K562 (cell line): Measurements from ENCODE around the gene PSMB11. TPM values are rescaled to one million over a fixed set of nuclear protein-coding genes. Genes with fewer than 3 reads are reported as not detected.

Source experiments
- CHD2 ChIP-seq: IDR thresholded peaks from 2 replicates; pipeline ENCODE4 v1.6.1; 2011; ENCODE audit warnings: low read depth, low read length
- CLOCK ChIP-seq: fragments of 250-450 bp; sonication (Bioruptor Pico); IDR thresholded peaks from 2 replicates; pipeline ENCODE4 v1.4.0; 2020; ENCODE audit warnings: mild to moderate bottlenecking, moderate library complexity, borderline replicate concordance
- E2F5 ChIP-seq: sonication (generic); formaldehyde crosslinking; IDR thresholded peaks from 2 replicates; pipeline ENCODE4 v1.8.0; 2022; ENCODE audit warnings: mild to moderate bottlenecking, missing genetic modification reagents
- EGR1 ChIP-seq: fragments of 450-650 bp; conservative IDR thresholded peaks from 2 replicates; pipeline ENCODE4 v1.6.1; 2017; ENCODE audit warnings: mild to moderate bottlenecking
- ELK1 ChIP-seq: sonication (generic); formaldehyde crosslinking; IDR thresholded peaks from 2 replicates; pipeline ENCODE4 v1.8.1; 2022; ENCODE audit warnings: missing genetic modification reagents
- EZH2 ChIP-seq: IDR thresholded peaks from 2 replicates; pipeline ENCODE4 v1.6.1; 2012; ENCODE audit warnings: low read depth, mild to moderate bottlenecking, inconsistent platforms, low read length, borderline replicate concordance
- FOXJ3 ChIP-seq: sonication (generic); formaldehyde crosslinking; IDR thresholded peaks from 2 replicates; pipeline ENCODE4 v1.4.0; 2020; ENCODE audit warnings: mild to moderate bottlenecking, missing genetic modification reagents
- GTF3C2 ChIP-seq: IDR thresholded peaks from 3 replicates; pipeline ENCODE4 v1.6.1; 2011; ENCODE audit warnings: borderline replicate concordance, mild to moderate bottlenecking, moderate library complexity; ENCODE audit not compliant: insufficient read length; ENCODE audit errors: extremely low read depth
- HLTF ChIP-seq: fragments of 450-650 bp; IDR thresholded peaks from 2 replicates; pipeline ENCODE4 v1.6.1; 2016
- IRF2 ChIP-seq: sonication (generic); formaldehyde crosslinking; IDR thresholded peaks from 2 replicates; pipeline ENCODE4 v1.8.1; 2022; ENCODE audit warnings: mild to moderate bottlenecking, missing genetic modification reagents
- MED1 ChIP-seq: sonication (generic); formaldehyde crosslinking; IDR thresholded peaks from 2 replicates; pipeline ENCODE4 v1.8.1; 2023; ENCODE audit warnings: missing genetic modification reagents, borderline replicate concordance
- MTA1 ChIP-seq: fragments of 450-650 bp; IDR thresholded peaks from 2 replicates; pipeline ENCODE4 v1.6.1; 2017; ENCODE audit warnings: borderline replicate concordance
- MTA2 ChIP-seq: fragments of 450-650 bp; IDR thresholded peaks from 2 replicates; pipeline ENCODE4 v1.6.1; 2016; ENCODE audit warnings: low read depth
- MTA3 ChIP-seq: fragments of 450-650 bp; formaldehyde crosslinking; IDR thresholded peaks from 2 replicates; pipeline ENCODE4 v1.6.1; 2017; ENCODE audit warnings: mild to moderate bottlenecking, borderline replicate concordance
- NFE2L1 ChIP-seq: fragments of 450-650 bp; IDR thresholded peaks from 2 replicates; pipeline ENCODE4 v1.6.1; 2016; ENCODE audit warnings: missing genetic modification characterization, low read depth, mild to moderate bottlenecking, missing compliant biosample characterization, moderate library complexity, borderline replicate concordance
- NRF1 ChIP-seq, 2 experiments: fragments of 450-650 bp; IDR thresholded peaks in 1 of 2; conservative IDR thresholded peaks in 1 of 2; 2 replicates each; pipeline ENCODE4 v1.6.1; 2014; ENCODE audit warnings: mild to moderate bottlenecking in 2 of 2
- NUFIP1 ChIP-seq: fragments of 450-650 bp; IDR thresholded peaks from 2 replicates; pipeline ENCODE4 v1.6.1; 2018; ENCODE audit not compliant: partially characterized antibody
- SMARCB1 ChIP-seq: IDR thresholded peaks from 2 replicates; pipeline ENCODE4 v1.6.1; 2011; ENCODE audit warnings: improper control_type of control experiment, low read depth; ENCODE audit not compliant: insufficient read length
- ZBTB7A ChIP-seq: IDR thresholded peaks from 2 replicates; pipeline ENCODE4 v1.6.1; 2011; ENCODE audit warnings: low read depth, mild to moderate bottlenecking, low read length, moderate library complexity, borderline replicate concordance; ENCODE audit not compliant: control insufficient read depth
- ZNF133 ChIP-seq: fragments of 250-450 bp; sonication (Bioruptor Pico); IDR thresholded peaks from 2 replicates; pipeline ENCODE4 v1.4.0; 2020; ENCODE audit warnings: mild to moderate bottlenecking
- ZNF830 ChIP-seq: fragments of 250-450 bp; sonication (Bioruptor Pico); IDR thresholded peaks from 2 replicates; pipeline ENCODE4 v1.5.0; 2021; ENCODE audit warnings: mild to moderate bottlenecking
- polyA plus RNA-seq, 8 experiments: library from polyadenylated mRNA; depleted of rRNA in 4 of 8; stranded (reverse) in 5 of 8; unstranded in 3 of 8; fragments of >200 nt; fragmentation: Nextera tagmentation in 2 of 8; fragmentation: Illumina TruSeq in 1 of 8; extraction: Ambion mirVana in 2 of 8; extraction: Trizol in 1 of 8; gene quantifications; 2 replicates each; pipeline versions ENCODE4 v1.2.1 to v1.2.3, GENCODE V29; 2011 to 2014; ENCODE audit warnings: inconsistent platforms in 1 of 8, missing spikeins in 1 of 8
- total RNA-seq, 7 experiments: library from RNA; depleted of rRNA in 6 of 7; stranded (reverse); fragments of >200 nt in 6 of 7; fragmentation: Illumina TruSeq in 2 of 7; extraction: Trizol in 2 of 7; gene quantifications; 2 replicates each; pipeline versions ENCODE4 v1.2.1 to v1.2.3, GENCODE V29; 2011 to 2021; ENCODE audit warnings: low replicate concordance in 1 of 7

The PSMB11 gene
- total and polyA plus RNA-seq, 9 of the 15 experiments (the other 6 are each of a cell fraction or from before 2014, with no cell fraction given) = not detected

- TF ChIP-seq GTF3C2 (no peak), SMARCB1 (no peak), ZBTB7A (peak; percentile 37; the same call in 1 of the 2 replicates), HLTF (peak; percentile 53; the same call in 1 of the 2 replicates), EZH2 (no peak), NFE2L1 (tag) (no peak), ZNF133 (CRISPR knock-in tag) (no peak), ZNF830 (CRISPR knock-in tag) (no peak), MTA3 (peak; percentile 26; the same call in 1 of the 2 replicates), NRF1 (conservative IDR thresholded peaks at IDR 0.05 in 1 of 2, IDR thresholded peaks at IDR 0.05 in 1 of 2) (peak; percentile 19 to 44; a peak in 3 of 4 replicates), CHD2 (0 out of 2 replicates have a peak, but pooled peaks have one; percentile 31), EGR1 (peak; percentile 88), MED1 (no peak), IRF2 (CRISPR knock-in tag) (no peak), E2F5 (CRISPR knock-in tag) (no peak), CLOCK (CRISPR knock-in tag) (no peak), ELK1 (CRISPR knock-in tag) (no peak), NUFIP1 (no peak), MTA1 (peak; percentile 44; the same call in 1 of the 2 replicates), FOXJ3 (CRISPR knock-in tag) (no peak), MTA2 (no peak)
Measured at GRCh38 chr14:23056145-23056955, 14.3 kb downstream of the PSMB11 start (continued).
